NCI-H82 treated with DMSO at 0.1 percent for 48 hours (cell line): ENCODE results near the gene LHX3.

Source experiments
- DNase-seq: peaks from one replicate; lab custom pipeline; 2025; ENCODE audit not compliant: unreplicated experiment; lab: John Stamatoyannopoulos, UW

LHX3 gene

DNA sequence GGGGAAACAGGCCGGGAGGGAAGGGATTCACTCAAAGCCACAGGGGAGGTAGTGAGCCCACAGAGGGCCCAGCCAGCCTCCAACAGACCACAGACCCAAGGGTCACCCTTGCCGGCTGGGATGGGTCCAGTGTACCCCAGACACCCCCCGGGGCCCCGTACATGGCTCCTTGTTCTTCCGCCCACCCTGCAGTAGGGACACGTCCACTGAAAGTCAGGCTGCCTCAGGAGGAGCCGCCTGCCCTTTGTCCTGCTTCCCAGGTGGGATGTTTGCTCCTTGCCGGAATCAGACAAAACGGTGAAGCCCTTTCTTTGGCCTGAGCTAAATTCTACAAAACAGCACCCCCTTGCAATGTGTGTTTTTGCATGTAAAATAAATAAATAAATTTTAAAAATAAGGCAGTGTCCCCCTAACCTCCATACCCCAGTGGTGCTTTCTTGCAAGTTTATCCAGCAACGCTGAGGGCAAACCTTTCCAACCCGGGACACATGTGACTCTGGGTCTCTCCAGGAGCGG, 25.8 kb downstream of the LHX3 start:
- DNase-seq: no peak

DNA sequence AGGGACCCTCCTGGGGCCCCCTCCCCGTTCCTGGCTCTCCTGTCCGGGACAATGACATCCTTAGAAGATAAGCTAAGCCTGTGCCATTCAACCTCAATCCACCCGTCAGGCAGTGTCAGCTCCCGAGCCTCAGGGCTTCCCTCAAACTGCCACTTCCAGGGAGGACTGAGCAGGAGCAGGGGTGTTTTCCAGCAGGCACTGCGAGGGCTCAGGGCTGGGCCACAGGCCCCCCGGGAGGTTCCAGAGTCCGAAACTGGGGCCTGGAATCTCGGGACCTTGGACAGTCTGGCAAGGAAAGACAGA, 26.2 kb downstream of the LHX3 start:
- DNase-seq: no peak

DNA sequence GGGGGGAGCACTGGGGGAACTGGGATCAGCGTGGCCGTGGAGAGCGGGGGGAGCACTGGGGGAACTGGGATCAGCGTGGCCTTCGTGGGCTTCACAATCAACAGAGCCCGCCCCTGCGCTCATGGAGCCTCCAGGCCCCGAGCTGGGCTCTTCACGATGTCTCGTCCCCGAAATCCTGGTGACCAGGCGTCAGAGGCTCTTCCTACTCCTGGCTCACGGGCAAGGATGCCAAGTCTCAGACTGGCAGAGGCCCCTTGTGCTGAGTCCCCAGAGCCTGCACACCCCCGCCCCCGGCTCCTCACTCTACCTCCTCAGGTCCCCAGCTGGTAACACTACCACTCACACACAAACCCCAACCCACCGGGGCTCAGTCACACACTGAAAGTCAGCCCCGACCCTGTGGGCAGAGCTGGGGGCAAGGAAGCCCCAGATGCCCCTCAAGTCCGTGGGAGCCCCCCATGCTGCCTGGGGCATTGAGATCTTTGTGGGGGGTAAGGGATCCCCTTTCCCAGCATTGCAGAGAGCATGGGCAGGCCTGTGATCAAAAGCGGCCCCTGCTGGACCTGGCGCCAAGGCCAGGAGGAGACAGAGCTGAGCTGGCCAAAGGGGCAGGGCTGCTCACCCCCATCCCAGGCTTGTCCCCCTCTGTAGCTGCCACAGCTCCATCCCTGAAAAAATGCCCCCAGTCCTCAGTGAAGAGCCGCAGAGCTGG, 26.7 kb downstream of the LHX3 start:
- DNase-seq: no peak

DNA sequence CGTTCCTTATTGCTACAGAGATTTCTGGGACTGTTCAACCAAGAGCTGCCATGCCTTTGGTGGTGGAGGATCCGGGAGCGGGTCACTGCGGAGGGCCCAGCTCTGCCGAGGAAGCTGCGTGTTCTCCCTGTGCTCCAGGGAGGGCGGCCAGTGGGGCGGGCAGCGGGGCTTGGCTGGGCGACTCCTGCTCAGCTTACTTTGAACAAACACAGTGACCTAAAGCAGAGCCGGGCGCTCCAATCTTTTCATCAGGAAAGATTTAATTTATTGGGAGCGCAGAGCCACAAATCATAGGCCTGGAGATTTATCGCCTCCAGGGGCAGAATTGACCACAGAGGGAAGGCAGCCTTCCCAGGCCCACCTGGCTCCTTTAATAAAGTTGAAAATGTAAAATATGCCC, 27.7 kb downstream of the LHX3 start:
- no peak for DNase-seq

DNA sequence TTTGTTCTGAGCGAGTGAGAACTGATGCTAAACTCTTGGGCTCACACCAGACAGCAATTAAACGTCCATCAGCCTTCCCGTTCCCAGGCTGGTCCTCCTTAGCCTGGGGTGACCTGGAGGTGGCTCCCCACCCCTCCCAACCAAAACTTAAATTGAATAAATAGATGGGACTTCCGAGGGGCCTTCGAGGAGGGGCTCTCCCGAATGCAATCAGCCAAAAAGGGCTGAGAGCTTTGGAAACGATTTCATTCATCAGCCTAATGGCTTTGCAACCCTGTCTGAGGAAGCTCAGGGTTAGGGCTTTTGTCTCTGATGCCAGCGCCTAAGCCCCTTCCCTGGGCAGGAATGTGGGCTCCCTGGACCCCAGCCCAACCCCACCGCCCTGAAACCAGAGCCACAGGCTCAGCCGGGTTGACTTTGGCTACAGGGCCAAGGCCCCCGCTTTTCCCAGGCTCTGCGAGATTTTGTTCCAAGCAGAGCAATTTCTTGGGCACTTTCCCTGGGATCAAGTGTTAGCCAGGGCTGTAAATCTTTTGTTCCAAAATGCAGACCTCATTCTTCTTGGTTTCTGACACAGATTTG, 29.2 kb downstream of the LHX3 start:
- DNase-seq: no peak

DNA sequence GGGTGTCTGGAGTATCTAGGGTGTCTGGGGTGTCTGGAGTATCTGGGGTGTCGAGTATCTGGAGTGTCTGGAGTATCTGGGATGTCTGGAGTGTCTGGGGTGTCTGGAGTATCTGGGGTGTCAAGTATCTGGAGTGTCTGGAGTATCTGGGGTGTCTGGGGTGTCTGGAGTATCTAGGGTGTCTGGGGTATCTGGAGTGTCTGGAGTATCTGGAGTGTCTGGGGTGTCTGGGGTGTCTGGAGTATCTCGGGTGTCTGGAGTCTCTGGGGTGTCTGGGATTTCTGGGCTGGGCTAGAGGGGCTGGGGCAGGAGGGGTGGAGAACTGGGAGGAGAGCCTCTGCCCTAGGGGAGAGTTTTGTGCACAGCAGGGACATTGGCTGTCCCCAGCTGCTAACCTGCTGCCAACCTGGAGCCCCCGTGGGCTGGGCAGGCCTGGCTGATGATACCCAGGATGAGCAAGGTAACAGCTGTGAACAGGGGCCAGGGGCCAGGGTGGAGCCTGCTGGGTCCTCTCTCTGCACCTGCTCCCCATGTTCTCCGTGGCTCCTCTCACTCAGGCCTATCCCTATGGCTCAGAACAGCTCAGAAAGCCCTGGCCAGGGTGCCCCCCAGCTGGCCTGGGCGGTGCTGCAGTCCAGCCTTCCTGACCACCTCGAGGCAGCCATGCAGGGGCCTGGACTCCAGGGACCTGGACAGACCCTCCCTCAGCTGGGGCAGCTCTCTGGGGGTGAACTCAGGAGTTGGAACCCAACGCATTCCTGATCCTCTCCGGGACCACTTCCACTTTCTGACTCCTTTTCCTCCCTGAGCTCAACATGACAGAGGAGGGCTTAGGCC, 29.9 kb downstream of the LHX3 start:
- DNase-seq: no peak

DNA sequence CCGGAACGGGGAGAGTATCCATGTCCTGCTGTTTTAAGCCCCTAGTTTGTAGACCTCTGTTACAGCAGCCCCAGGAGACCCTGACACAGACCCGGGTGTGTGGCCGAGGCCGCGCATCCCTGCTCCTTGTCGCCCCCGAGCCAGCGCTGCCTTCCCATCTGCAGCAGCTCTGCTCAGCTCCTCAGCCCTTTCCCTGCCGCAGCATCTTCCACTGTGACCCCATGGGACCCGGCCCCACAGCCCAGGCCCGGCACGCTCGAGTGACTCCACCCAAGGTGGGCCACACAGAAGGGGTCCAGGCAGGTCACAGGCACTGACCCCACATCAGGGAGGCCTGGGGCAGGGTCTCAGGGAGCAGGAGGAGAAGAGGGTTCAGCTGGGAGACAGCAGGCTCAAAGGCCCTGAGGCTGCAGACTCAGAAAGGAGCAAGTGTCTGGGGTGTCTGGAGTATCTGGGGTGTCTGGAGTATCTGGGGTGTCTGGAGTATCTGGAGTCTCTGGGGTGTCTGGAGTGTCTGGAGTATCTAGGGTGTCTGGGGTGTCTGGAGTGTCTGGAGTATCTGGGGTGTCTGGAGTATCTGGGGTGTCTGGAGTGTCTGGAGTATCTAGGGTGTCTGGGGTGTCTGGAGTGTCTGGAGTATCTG, 31.2 kb downstream of the LHX3 start:
- DNase-seq: no peak

DNA sequence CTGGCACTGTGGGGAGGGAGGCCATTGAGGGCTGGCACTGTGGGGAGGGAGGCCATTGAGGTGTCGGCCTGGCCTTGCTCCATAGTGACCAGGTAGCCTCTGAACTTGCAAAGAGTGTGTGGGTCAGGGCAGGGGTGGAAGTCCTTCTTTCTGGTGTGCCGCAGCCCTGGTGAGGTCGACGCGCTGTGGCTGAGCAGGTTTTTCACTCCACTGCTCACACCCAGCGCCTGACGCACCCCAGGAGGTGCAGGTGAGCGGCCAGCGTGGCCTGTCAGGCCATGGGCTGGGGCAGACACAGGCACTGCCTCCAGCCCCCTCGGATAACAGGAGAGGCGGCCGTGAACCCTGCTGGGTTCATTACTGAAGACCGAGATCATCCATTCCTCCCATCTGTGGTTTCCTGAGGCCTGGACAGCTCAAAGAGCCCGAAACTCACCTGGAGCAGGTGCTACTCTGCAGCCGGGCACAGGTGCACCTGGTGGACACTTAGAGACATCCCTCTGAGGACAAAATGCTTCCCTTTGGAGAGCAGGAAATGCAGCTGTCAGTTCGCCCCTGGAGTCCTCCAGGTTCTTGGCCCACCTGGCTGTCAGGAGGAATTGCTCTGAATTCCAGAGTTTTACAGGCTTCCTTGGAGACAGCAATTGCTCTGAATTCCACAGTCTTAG, 32.4 kb downstream of the LHX3 start:
- no peak for DNase-seq

DNA sequence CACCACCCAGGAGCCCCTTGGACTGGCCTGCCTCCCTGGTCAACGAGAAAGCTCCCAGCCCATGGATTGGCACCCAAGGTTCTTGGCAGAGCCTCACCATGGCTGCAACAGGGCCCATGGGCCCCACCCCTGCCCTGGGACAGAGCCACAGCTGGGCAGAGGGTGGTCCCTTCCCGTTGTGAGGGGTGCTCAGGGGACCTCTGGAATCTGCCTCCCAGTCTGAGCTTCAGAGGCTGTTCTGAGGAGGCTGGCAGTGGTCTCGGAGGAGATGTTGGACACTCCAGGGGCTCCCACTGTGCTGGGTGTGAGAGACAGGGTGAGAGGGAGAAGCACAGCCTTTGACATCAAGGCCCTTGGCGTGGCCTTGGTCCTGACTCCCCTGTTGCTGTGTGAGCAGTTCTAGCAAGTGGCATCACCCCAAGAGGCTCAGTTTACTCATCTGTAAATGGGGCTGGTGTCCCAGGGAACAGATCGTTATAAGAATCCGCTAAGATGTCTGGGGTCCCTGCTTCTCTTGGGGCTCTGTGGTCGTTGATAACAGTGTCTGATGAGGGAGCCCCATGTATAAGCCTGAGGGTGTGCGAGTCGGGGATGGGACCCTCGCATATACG, 33.0 kb downstream of the LHX3 start:
- no peak for DNase-seq

DNA sequence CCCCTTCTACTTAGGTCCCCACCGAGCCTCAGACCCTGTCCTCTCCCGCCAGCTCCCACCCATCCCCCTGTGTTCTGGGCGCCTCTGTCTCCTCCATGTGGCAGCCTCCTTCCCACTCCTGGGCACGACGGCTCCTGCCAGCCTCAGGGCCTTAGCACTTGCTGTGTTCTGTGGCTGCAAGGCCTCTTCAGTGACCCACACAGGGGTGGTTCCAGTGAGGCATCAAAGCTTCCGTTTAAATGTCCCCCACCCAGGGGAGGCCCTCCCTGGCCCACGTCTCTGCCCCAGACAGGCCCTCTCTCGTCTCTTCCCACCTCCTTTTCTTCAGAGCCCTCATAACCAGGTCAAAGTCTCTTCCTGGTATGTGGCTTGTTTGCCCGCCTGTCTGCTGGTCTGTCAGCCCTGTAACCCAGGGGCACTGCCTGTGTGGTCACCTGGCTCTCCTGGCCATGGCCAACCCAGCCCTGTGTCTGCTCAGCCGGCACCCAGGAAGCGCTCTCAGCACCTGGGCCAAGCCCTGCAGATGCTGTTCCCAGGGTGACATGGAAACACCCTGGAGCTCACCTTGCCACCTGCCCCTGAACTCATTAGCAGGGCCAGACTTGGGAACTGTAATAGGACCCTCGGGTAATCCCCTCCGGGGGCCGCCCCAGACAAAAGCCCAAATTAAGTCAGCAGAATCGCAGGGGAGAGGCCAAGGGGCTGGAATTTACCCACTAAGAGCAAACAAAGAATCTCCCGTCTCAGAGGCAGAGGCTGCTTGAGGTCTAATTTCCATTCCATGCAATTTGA, 33.7 kb downstream of the LHX3 start:
- no peak for DNase-seq

DNA sequence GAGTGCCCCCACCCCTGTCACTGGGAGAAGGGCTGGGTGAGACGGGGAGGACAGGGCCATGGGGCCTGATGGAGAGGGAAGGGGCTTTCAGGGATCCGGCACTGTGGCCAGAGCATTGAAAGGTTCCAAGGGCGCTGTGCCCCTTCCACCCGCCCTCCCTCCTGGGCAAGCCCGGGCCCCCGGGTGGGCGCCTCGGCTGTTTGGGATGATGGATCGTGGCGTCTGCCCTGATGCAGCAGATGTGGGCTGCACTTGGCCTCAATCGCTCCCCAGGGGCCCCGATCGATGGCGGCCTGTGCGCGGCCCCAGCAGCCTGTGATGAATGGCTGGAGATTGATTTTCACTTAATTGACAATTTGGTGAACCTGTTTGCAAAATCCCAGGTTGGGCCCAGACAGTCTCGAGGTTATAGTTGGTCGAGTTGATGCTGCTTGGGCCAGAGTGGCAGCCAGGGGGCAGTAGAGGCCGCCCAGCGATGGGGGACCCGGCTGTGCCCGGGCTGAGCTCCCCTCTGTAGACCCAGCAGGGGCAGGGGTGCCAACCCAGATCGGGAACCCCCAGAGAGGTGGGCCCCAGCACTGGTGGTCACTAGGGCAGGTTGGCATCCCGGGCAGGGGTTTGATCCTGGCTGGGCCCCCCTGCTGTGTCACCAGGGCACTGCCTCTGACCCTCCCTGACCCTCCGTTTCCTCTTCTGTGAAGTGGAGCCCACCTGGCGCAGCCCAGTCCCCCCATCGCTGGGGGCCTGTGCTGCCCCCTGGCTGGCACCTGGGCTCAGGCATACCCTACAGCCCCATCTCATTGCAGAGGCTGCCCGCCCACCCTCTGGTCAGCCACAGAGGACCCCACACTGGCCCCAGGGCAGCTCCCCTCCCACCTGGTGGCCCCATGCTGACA, 34.7 kb downstream of the LHX3 start:
- no peak for DNase-seq

DNA sequence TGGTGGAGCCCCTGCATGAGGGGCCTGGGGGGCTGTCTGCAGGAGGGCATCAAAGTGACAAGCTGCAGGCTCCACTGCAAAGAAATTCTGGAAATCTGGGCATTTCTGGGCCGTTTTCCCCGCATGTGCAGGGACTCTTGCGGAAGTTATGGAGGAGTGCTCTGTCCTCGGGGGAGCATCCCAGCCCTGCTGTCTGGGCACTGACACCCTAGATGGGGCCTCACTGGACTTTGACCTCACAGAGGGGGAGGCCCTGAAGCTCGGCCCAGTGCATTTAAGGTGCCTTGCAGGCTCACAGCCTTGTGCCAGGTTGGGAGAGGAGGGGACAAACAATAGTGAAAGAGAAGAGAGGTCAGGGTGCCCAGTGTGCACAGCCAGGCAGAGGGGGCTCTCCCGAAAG, 35.4 kb downstream of the LHX3 start:
- no peak for DNase-seq

DNA sequence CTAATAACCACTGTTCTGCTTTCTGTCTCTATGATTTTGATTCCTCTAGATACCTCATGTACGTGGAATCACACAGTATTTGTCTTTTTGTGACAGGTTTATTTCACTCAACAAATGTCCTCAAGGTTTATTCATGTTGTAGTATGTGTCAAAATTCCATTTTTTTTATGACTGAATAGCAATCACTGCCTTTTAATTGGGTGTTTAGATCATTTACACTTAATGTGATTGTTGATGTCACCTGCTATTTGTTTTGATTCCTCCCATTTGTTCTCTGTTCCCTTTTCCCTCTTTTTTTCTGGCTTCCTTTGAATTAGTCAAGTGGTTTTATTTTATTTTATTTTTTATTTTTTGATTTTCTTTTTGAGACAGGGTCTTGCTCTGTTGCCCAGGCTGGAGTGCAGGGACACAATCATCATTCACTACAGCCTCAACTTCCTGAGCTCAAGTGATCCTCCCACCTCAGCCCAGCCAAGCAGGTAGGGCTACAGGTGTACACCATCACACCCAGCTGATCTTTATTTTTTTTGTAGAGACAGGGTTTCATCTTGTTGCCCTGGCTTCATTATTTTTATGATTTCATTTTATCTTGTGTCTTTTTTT, 41.6 kb downstream of the LHX3 start:
- DNase-seq: no peak

DNA sequence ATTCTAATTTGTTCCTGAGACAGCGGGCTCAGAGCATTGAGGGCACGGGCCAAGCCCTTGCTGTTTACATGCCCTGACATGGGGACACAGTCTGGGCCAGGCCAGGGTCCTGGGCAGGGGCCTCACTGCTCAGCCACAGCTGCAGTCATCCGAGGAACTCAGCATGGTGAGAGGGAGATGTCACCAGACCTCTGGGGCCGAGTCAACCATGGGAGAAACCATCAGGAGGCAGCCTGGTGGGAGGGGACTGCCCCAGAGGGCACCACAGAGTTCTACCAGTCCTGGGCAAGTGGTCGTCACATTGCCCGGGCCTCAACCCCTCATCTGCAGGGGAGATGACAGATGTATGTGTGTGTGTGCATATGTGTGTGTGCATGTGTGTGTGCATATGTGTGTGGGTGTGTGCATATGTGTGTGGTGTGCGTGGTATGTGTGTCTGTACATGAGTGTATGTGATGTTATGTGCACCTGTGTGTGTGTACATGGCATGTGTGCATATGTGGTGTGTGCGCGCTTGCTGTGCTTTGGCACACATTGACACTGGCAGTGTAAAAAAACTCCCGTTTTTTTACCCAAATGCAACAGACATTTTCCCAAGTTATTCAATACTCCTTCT, 43.8 kb downstream of the LHX3 start:
- no peak for DNase-seq

DNA sequence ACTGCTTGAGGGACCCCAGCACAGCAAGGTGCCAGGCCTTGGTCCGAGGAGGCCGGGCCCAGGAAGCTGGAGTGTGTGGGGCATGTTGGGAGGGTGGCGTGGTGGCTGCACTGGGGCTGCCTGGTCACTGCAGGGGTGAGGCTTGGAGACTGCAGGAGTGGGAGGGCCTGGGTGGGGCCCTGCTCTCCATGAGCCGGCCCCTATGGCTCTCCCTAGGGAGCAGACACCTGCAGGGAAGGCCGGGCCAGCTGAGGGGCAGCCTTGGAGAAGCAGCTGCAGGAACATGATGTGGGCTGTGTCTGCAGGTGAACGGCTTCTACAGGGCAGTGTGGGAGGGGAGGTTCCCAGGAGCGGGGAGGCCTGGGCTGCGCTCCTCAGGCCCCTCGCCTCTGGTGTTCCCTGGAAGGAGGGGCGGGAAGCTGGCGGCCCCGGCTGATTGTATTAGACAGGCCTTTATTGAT, 44.5 kb downstream of the LHX3 start:
- DNase-seq: no peak

DNA sequence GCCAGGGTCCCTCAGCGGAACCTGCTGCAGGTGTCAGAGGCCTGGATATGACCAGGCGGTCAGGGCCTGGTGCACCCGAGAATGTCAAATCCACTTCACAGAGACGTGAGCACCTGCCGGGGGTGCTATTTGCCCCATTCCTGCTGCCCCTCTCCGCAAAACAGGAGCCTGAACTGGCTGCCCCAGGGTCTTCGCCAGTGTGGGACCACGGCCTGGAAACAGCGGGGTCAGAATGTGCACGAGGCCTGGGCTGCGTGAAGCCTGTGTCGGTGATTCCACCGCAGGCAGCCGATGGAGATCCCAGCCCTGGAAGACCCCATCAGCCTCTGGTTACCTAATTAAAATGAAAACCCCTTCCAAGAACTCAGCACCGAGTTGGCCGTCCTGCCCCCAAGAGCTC, 45.1 kb downstream of the LHX3 start:
- no peak for DNase-seq

DNA sequence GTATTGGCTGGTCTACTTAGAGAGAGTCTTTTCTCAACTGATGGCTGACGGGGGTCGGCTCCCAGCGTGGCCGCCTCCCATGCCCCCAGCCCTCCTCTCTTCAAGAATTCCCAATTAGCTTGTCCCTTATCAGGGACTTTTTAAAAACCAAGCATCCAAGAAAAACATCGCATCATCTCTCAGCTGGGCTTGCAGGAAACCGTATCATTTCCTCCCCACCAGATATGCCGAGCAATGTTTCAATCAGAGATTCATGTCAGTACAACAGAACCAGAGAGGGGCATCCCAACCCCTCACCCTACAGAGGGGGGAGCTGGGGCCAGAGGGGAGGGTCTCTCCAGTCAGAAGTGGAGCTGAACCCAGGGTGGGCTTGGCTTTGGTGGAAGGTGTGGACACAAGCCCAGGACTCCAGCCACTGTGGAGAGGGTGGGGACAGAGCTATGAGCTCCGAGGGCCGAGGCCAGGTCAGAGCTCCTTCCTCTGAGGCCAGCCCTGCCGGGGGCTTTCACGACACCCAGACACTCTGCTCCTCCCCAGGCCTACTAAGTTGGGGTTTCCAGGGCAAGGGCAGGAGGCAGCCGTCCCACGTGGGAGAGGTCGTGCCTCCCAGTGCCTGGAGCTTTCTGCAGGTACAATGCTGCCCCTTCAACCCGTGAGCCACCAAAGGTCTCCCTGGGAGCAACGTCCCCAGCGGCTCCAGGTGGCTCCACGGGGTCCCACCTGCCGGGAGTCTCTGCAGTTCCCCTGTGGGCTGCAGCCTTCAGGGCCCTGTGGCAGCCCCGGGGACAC, 47.3 kb downstream of the LHX3 start:
- DNase-seq: no peak
